ENCODE results near the gene MTPN. TPM values are rescaled to one million over a fixed set of nuclear protein-coding genes. Genes with fewer than 3 reads are reported as not detected.

The MTPN gene
- total and polyA plus RNA-seq, 9 donors = 54.0 to 115 (median 83.8) TPM

- no peak for DNase-seq
- intact Hi-C loops (cut with DNase I) = no loop called here
- Histone ChIP-seq H3K4me3 (no peak overlapping the region), H3K9me3 (no peaks in the 10 kb centered on the region), H3K27ac (no peak overlapping the region), H3K4me1 (ENCODE audit: insufficient read depth) (peaks cover 4% of the 10 kb centered on the region), H3K36me3 (no peaks in the 10 kb centered on the region), H3K27me3 (no peaks in the 10 kb centered on the region)
- WGBS, 3 donors = 53 to 66% (median 64%) methylated on average over 9 of the region's 9 CpGs
- TF ChIP-seq POLR2A (IDR thresholded peaks at IDR 0.05) = no peak
Observed at GRCh38 chr7:135930565-135931461, 46.3 kb downstream of the MTPN start.

- WGBS, 3 donors = 61 to 75% (median 66%) methylated on average over 3 of the region's 3 CpGs
- intact Hi-C loops (cut with DNase I) = no loop called here
- Histone ChIP-seq H3K27ac (no peak overlapping the region), H3K36me3 (no peaks in the 10 kb centered on the region), H3K4me3 (no peak overlapping the region), H3K27me3 (no peaks in the 10 kb centered on the region), H3K9me3 (no peaks in the 10 kb centered on the region), H3K4me1 (ENCODE audit: insufficient read depth) (peaks cover 4% of the 10 kb centered on the region)
- no peak for DNase-seq
- TF ChIP-seq CTCF (IDR thresholded peaks at IDR 0.05) (no peak), EP300 (IDR thresholded peaks at IDR 0.05) (no peak)
Observed at GRCh38 chr7:135929722-135930141, 47.4 kb downstream of the MTPN start.

- no peak overlapping the region for H3K4me3 ChIP-seq
- intact Hi-C loops (cut with DNase I) = no loop called here
- H3K4me1 ChIP-seq (ENCODE audit: insufficient read depth) = peaks cover 3% of the 10 kb centered on the region
- H3K36me3 ChIP-seq = no peaks in the 10 kb centered on the region
- no peaks in the 10 kb centered on the region for H3K27me3 ChIP-seq
- H3K27ac ChIP-seq = no peak overlapping the region
- no peak for DNase-seq
- TF ChIP-seq CTCF (IDR thresholded peaks at IDR 0.05) (no peak), POLR2A (IDR thresholded peaks at IDR 0.05) (no peak), EP300 (IDR thresholded peaks at IDR 0.05) (no peak)
- no peaks in the 10 kb centered on the region for H3K9me3 ChIP-seq
- WGBS, 3 donors = 77 to 89% (median 88%) methylated on average over 2 of the region's 2 CpGs
Observed at GRCh38 chr7:135929249-135929648, 47.9 kb downstream of the MTPN start.

GRCh38 chr7:135928136-135928535, 49.0 kb downstream of the MTPN start:
- no peaks in the 10 kb centered on the region for H3K9me3 ChIP-seq
- peaks cover 3% of the 10 kb centered on the region for H3K4me1 ChIP-seq (ENCODE audit: insufficient read depth)
- H3K27me3 ChIP-seq = no peaks in the 10 kb centered on the region
- no peak for DNase-seq
- no peak overlapping the region for H3K27ac ChIP-seq
- intact Hi-C loops (cut with DNase I) = no loop called here
- H3K36me3 ChIP-seq = no peaks in the 10 kb centered on the region
- TF ChIP-seq CTCF (IDR thresholded peaks at IDR 0.05) (no peak), POLR2A (IDR thresholded peaks at IDR 0.05) (no peak), EP300 (IDR thresholded peaks at IDR 0.05) (no peak)
- no peak overlapping the region for H3K4me3 ChIP-seq

DNA sequence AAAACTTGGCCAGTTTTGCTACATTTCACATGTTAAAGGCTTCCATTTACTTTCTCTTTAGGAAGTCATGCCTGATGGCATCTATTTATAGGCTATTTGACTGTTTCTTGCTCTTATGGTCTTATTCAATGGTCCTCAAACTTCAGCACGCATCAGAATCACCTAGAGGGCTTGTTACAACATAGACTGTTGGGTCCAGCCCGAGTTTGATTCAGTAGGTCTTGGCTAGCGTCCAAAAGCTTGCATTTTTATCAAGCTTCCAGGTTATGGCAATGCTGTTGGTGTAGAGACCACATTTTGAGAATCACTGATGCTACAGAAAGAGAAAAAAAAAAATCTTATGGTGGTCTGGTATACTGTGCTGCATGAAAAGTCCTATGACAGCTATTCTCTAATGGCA, 51.9 kb downstream of the MTPN start:
- 69 to 74% (median 72%) methylated on average over 3 of the region's 3 CpGs for WGBS, 3 donors
- Histone ChIP-seq H3K36me3 (no peaks in the 10 kb centered on the region), H3K4me3 (no peak overlapping the region), H3K27me3 (no peaks in the 10 kb centered on the region), H3K27ac (no peak overlapping the region), H3K9me3 (no peaks in the 10 kb centered on the region), H3K4me1 (ENCODE audit: insufficient read depth) (no peaks in the 10 kb centered on the region)
- TF ChIP-seq EP300 (IDR thresholded peaks at IDR 0.05) (no peak), POLR2A (IDR thresholded peaks at IDR 0.05) (no peak)
- DNase-seq = no peak
- intact Hi-C loops (cut with DNase I) = no loop called here

All from ovary (tissue), 9 donors.